HG02840 (cell line): ENCODE data around the gene TMEM255B.

Source experiments
- ATAC-seq: cut with Tn5 transposase; IDR thresholded peaks from one replicate; pipeline ENCODE4 v1.9.1; 2021; ENCODE audit warnings: mild to moderate bottlenecking, moderate library complexity, moderate number of reproducible peaks; ENCODE audit not compliant: unreplicated experiment, low FRiP score

Gene TMEM255B

GRCh38 chr13:113855012-113855921, 96.2 kb downstream of the TMEM255B start:
- ATAC-seq: no peak

- no peak for ATAC-seq
Measured at GRCh38 chr13:113855931-113856715, 97.1 kb downstream of the TMEM255B start.

GRCh38 chr13:113856716-113857065, 97.7 kb downstream of the TMEM255B start:
- no peak for ATAC-seq

DNA sequence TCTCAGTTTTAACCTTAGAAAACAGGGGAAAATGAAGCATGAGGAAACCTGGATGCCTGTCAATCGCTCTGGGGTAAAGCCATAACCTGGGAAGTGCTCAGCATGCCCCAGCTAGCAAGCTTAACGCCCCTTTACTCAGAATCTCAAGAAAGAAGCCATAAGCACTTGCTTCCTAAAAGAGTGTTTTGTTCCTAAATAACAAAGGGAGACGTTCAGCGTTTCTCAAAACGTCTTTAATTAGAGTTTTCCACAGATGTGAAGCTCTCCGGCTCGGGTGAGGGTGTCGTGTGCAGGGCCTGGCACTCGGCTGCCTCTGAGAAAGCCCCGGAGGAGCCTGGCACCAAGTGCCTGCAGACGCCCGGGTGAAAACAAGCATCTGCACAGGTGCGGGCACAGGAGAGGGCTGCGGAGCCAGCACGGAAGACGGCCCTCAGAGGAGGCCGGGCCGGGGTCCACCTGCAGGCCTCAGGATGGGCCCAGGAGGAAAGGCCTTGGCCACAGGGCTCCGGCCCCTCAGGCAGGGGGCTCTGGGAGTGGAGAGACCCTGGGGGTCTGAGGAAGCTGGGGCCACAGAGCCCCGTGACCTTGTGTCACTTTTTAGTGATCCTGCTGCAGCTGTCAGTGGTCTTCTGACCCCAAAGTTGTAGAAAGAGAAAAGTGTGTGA, 98.6 kb downstream of the TMEM255B start:
- no peak for ATAC-seq

GRCh38 chr13:113859311-113860050, 100.5 kb downstream of the TMEM255B start:
- ATAC-seq: no peak

DNA sequence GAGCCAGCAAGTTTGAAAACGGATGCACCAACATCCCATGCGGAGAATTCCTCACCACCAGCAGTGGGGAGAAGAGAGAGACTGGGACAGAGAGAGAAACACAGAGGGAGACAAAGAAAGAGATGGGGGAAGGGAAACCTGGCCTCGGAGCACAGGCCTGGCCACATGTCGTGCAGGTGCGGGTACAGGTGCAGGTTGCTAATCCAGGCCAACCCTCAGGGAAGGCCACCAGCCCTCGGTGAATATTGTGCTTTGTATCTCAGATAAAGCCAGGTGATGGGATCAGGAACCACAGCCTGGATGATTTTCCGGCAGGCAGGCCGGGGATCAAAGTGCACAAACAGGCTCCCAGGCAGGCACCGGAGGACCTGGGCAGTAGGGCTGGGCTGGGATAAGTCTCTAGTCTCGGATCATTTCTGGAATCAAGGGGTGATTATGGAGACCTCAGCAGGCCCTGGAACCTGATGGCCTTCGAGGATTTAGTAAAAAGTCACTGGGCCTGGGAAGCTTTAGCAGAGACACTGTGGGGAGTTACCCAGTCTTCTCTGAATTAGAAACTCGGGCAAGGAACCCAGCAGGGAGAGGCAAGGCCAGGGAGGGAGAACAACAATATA, 101.1 kb downstream of the TMEM255B start:
- ATAC-seq: no peak

- no peak for ATAC-seq
Measured at GRCh38 chr13:113860665-113861432, 101.8 kb downstream of the TMEM255B start.

GRCh38 chr13:113861433-113862030, 102.5 kb downstream of the TMEM255B start:
- ATAC-seq: no peak

DNA sequence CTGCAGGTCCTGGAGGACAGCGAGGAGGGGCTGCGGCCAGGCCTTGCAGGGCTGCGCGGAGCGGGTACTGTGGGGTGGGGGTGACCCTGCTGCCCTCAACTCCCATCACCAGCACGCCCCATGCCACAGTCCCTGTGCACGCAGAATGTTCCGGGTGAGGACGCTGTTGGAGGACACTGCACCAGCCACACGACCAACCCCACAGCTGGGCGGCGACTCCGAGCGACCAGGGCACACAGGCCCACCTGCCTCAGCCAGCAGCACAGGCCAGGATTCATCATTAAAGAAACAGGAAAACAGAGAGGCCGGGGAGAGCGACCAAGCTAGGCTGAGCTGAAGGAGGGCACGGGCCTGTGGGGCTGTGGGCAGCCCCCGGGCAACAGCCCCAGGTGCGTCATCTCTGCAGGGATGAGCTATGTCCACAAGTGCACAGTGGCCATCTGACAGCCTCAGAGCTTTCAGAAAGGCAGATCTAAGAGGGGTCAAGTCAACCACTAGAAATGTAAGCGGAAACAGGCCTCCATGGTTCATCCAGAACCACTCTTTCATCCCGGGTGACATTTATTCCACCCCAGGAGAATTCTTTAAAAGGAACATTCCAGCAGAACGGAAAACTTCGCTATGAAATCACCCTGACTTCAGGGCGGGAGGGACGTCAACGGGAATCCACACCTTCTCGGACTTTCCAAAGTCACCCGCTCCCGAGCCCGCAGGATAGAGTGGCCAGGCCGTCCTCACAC, 103.3 kb downstream of the TMEM255B start:
- ATAC-seq: no peak

DNA sequence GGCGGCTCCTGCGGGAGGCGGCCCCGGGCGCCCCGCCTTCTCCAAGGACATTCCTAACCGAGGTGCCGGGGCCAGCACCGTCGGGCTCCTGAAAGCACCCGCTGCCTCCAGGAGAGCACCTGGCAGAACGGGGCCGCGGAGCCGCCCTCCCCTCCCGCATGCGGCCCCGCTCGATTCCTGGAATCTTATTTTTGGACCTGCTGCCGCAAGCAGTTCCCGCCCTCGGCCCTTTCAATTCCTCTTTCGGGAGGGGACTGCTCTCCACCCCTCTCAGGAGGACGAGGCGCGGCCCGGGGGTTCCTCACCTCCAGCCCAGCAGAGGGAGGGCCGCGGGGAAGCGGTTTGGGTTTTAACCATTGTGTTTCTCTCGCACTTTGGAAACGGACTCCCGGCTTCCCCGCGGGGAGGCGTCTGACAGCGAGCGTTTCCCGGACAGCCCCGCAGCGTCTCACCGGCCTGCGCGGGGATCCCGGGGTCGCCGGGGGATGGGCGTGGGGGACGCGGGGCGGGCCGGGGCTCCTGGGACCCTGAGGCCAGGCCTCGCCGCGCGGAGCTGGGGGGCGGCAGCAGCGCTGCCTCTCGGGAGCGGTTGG, 104.0 kb downstream of the TMEM255B start:
- no peak for ATAC-seq

GRCh38 chr13:113863524-113864272, 104.7 kb downstream of the TMEM255B start, which contains the start of gene GAS6:
Gene GAS6, minus strand, starts transcription at chr13:113864076. Its CDS starts 156 bp downstream, at chr13:113863920.
- ATAC-seq: no peak

DNA sequence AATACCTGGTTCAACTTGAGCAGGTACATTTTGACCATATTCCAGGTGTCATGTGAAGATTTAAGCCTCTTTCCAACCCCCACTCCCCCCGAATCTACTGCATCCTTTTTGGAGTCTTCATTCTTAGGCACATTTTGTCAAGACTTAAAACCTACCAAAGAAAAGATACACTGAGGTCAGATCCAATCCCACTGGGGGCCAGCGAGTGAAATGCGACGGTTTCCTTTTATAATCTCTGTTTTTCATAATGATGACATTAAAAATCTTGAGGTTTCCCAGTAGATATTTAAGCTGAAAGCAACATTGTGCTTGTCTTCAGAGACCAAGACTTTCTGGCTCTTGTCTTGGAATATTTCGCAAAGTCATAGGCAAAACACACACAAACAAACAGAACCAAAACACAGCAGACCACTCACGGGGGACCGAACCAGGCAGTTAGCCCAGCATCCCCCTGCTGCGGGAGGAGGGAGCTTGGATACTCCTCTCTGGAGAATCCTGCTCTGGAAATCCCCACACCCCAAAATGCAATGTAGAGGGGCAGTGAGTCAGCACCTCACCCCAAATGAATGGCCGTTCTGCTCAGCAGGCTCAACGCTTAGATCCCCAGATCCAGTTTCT, 105.4 kb downstream of the TMEM255B start:
- no peak for ATAC-seq

GRCh38 chr13:113865427-113865826, 106.4 kb downstream of the TMEM255B start:
- no peak for ATAC-seq
